ENCODE results near the gene MIPEP. TPM values are rescaled to one million over a fixed set of nuclear protein-coding genes. Genes with fewer than 3 reads are reported as not detected.

The MIPEP gene
- total RNA-seq, 2 experiments from 2014 or later = 3.9 to 4.8 TPM

DNA sequence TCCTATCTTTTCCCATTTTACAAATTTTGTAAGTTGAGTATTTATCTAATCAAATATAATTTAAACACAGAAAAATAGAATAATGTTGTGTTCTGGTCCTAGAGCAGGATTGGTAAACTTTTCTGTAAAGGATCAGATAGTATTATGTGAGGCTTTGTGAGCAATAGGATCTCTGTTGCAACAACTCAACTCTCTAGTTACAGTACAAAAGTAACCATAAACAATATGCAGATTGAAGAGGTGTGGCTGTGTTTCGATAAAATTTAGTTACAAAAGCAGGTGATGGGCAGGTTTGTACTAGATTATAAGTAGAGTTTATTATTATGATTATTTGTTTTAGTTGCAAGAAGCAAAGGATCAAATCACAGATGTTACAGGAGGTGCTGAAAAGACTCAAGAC is 23.3 kb upstream of the MIPEP start:
- intact Hi-C loops (cut with DNase I, micrococcal nuclease) = no loop called here
- H3K4me1 ChIP-seq (ENCODE audit: insufficient read depth, low read length) = no peaks in the 10 kb centered on the region
- H3K9me3 Mint-ChIP-seq = no peaks in the 10 kb centered on the region
- ATAC-seq (ENCODE audit: poor library complexity) (no peak), DNase-seq (no peak)
- no peak overlapping the region for H3K27ac ChIP-seq (ENCODE audit: low read depth in 1 of 2, low read length in 2 of 2)
- H3K27ac Mint-ChIP-seq = no peak overlapping the region
- TF ChIP-seq, protein P1, sequence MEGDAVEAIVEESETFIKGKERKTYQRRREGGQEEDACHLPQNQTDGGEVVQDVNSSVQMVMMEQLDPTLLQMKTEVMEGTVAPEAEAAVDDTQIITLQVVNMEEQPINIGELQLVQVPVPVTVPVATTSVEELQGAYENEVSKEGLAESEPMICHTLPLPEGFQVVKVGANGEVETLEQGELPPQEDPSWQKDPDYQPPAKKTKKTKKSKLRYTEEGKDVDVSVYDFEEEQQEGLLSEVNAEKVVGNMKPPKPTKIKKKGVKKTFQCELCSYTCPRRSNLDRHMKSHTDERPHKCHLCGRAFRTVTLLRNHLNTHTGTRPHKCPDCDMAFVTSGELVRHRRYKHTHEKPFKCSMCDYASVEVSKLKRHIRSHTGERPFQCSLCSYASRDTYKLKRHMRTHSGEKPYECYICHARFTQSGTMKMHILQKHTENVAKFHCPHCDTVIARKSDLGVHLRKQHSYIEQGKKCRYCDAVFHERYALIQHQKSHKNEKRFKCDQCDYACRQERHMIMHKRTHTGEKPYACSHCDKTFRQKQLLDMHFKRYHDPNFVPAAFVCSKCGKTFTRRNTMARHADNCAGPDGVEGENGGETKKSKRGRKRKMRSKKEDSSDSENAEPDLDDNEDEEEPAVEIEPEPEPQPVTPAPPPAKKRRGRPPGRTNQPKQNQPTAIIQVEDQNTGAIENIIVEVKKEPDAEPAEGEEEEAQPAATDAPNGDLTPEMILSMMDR (IDR thresholded peaks at IDR 0.05) = no peak
- ChIA-PET CTCF (no interaction called here), POLR2A (no interaction called here)
- H3K27me3 ChIP-seq (ENCODE audit: control insufficient read depth in 1 of 2, insufficient read depth in 2 of 2, low read length in 2 of 2) = peaks cover 0 to 29% of the 10 kb centered on the region in 2 experiments
- H3K36me3 Mint-ChIP-seq (ENCODE audit: low read depth) = no peaks in the 10 kb centered on the region
- no peak overlapping the region for H3K4me3 Mint-ChIP-seq
- H3K4me1 Mint-ChIP-seq (ENCODE audit: low read depth) = no peaks in the 10 kb centered on the region
- H3K4me3 ChIP-seq (ENCODE audit: low read length) = no peak overlapping the region
- peaks cover 60% of the 10 kb centered on the region for H3K27me3 Mint-ChIP-seq
- no peaks in the 10 kb centered on the region for H3K9me3 ChIP-seq (ENCODE audit: control insufficient read depth in 1 of 2, insufficient read depth in 1 of 2, low read length in 2 of 2)
- no peaks in the 10 kb centered on the region for H3K36me3 ChIP-seq (ENCODE audit: insufficient read depth, low read length)

DNA sequence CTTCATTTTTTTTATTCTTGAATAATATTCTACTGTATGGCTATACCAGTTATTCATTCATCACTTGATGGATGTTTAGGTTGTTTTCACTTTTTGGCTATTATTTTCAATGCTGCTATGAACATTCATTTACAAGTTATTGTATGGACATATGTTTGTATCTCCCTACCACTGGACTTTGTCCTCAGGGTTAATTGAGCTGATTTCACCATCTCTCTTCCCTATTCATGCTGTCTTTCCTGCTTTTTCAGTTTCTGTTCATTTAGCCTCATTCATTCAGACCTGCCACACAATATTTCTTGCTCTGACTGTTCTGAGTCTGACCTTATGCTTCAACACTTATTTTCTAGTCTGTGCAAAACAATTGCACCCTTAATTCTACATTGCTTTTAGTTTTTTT is 20.4 kb upstream of the MIPEP start:
- H3K9me3 ChIP-seq (ENCODE audit: control insufficient read depth in 1 of 2, insufficient read depth in 1 of 2, low read length in 2 of 2) = no peaks in the 10 kb centered on the region
- CTCF ChIA-PET = no interaction called here
- H3K27me3 ChIP-seq (ENCODE audit: control insufficient read depth in 1 of 2, insufficient read depth in 2 of 2, low read length in 2 of 2) = peaks cover 3 to 18% of the 10 kb centered on the region in 2 experiments

GRCh38 chr13:23905766-23906165 is 16.6 kb upstream of the MIPEP start:
- H3K27me3 ChIP-seq (ENCODE audit: control insufficient read depth in 1 of 2, insufficient read depth in 2 of 2, low read length in 2 of 2) = peaks cover 28 to 50% of the 10 kb centered on the region in 2 experiments
- no peak overlapping the region for H3K27ac ChIP-seq (ENCODE audit: low read depth in 1 of 2, low read length in 2 of 2)
- no peak overlapping the region for H3K4me3 ChIP-seq (ENCODE audit: low read length)
- DNase-seq (no peak), ATAC-seq (ENCODE audit: poor library complexity) (no peak)
- no peaks in the 10 kb centered on the region for H3K4me1 Mint-ChIP-seq (ENCODE audit: low read depth)
- intact Hi-C loops (cut with DNase I, micrococcal nuclease) = no loop called here
- no peaks in the 10 kb centered on the region for H3K36me3 ChIP-seq (ENCODE audit: insufficient read depth, low read length)
- H3K9me3 Mint-ChIP-seq = no peaks in the 10 kb centered on the region
- CTCF ChIA-PET = no interaction called here
- no peaks in the 10 kb centered on the region for H3K36me3 Mint-ChIP-seq (ENCODE audit: low read depth)
- H3K27ac Mint-ChIP-seq = no peak overlapping the region
- POLR2A ChIA-PET = no interaction called here
- peaks cover 12% of the 10 kb centered on the region for H3K4me1 ChIP-seq (ENCODE audit: insufficient read depth, low read length)
- no peak overlapping the region for H3K4me3 Mint-ChIP-seq
- peaks cover 55% of the 10 kb centered on the region for H3K27me3 Mint-ChIP-seq
- TF ChIP-seq, protein P1 (IDR thresholded peaks at IDR 0.05) = no peak
- H3K9me3 ChIP-seq (ENCODE audit: control insufficient read depth in 1 of 2, insufficient read depth in 1 of 2, low read length in 2 of 2) = peaks cover 0 to 6% of the 10 kb centered on the region in 2 experiments

More for the DNA sequence above, 20.4 kb upstream of the MIPEP start:
- no peaks in the 10 kb centered on the region for H3K9me3 Mint-ChIP-seq
- intact Hi-C loops (cut with DNase I, micrococcal nuclease) = no loop called here
- DNase-seq (no peak), ATAC-seq (ENCODE audit: poor library complexity) (no peak)
- Histone ChIP-seq H3K27ac (ENCODE audit: low read depth in 1 of 2, low read length in 2 of 2) (no peak overlapping the region), H3K4me3 (ENCODE audit: low read length) (no peak overlapping the region), H3K36me3 (ENCODE audit: insufficient read depth, low read length) (no peaks in the 10 kb centered on the region), H3K4me1 (ENCODE audit: insufficient read depth, low read length) (no peaks in the 10 kb centered on the region)
- H3K36me3 Mint-ChIP-seq (ENCODE audit: low read depth) = no peaks in the 10 kb centered on the region
- no peak overlapping the region for H3K4me3 Mint-ChIP-seq
- POLR2A ChIA-PET = no interaction called here
- H3K4me1 Mint-ChIP-seq (ENCODE audit: low read depth) = no peaks in the 10 kb centered on the region
- H3K27me3 Mint-ChIP-seq = peaks cover 50% of the 10 kb centered on the region
- TF ChIP-seq, protein P1 (IDR thresholded peaks at IDR 0.05) = no peak
- no peak overlapping the region for H3K27ac Mint-ChIP-seq
